ENCODE measurements around the gene UBR7.
"Not testable (repeated sequence)": the region's sequence is repeated elsewhere in the genome, so short reads cannot be mapped to it uniquely, and the experiment has no call there.

UBR7 gene

GRCh38 chr14:93206793-93207467 is at the start of gene UBR7, which contains the start of gene GON7:
UBR7 (plus strand) TSS chr14:93207256; CDS start chr14:93207292, 36 bp downstream.
GON7 (minus strand) TSS chr14:93207065; CDS start chr14:93207037, 28 bp downstream.
- peak; percentile 89 for DNase-seq

- not testable (repeated sequence) for DNase-seq
Measured at GRCh38 chr14:93158349-93158748, 48.7 kb upstream of the UBR7 start.

GRCh38 chr14:93159625-93160352 is 47.3 kb upstream of the UBR7 start:
- not testable (repeated sequence) for DNase-seq

GRCh38 chr14:93160353-93160801 is 46.7 kb upstream of the UBR7 start:
- DNase-seq, result no peak

GRCh38 chr14:93161411-93161940 is 45.6 kb upstream of the UBR7 start:
- no peak for DNase-seq

GRCh38 chr14:93163564-93163963 is 43.5 kb upstream of the UBR7 start:
- no peak for DNase-seq

- not testable (repeated sequence) for DNase-seq
Measured at GRCh38 chr14:93165271-93166265, 41.5 kb upstream of the UBR7 start.

GRCh38 chr14:93168610-93169009 is 38.4 kb upstream of the UBR7 start:
- not testable (repeated sequence) for DNase-seq

GRCh38 chr14:93169619-93170018 is 37.4 kb upstream of the UBR7 start:
- DNase-seq, result not testable (repeated sequence)

- DNase-seq, result not testable (repeated sequence)
Measured at GRCh38 chr14:93170141-93170540, 36.9 kb upstream of the UBR7 start.

GRCh38 chr14:93171376-93171775 is 35.7 kb upstream of the UBR7 start:
- DNase-seq, result no peak

GRCh38 chr14:93173943-93174395 is 33.1 kb upstream of the UBR7 start:
- no peak for DNase-seq

- DNase-seq, result not testable (repeated sequence)
Measured at GRCh38 chr14:93174731-93175130, 32.3 kb upstream of the UBR7 start.

GRCh38 chr14:93175492-93175891 is 31.6 kb upstream of the UBR7 start:
- DNase-seq, result no peak

GRCh38 chr14:93183596-93184317 is 23.3 kb upstream of the UBR7 start:
- DNase-seq, result no peak

GRCh38 chr14:93184391-93185348 is 22.4 kb upstream of the UBR7 start, which contains the start of the genes LYSET and MOAP1:
LYSET (plus strand) TSS chr14:93185317; CDS start chr14:93185406, 89 bp downstream.
MOAP1 (minus strand) TSS chr14:93184897; CDS start chr14:93184242, 655 bp downstream.
- peak; percentile 83 for DNase-seq

- DNase-seq, result no peak
Measured at GRCh38 chr14:93185349-93185720, 21.7 kb upstream of the UBR7 start.

GRCh38 chr14:93186466-93186865 is 20.6 kb upstream of the UBR7 start:
- DNase-seq, result no peak

- no peak for DNase-seq
Measured at GRCh38 chr14:93186956-93187355, 20.1 kb upstream of the UBR7 start.

- DNase-seq, result no peak
Measured at GRCh38 chr14:93195316-93195999, 11.6 kb upstream of the UBR7 start.
